Spleen (tissue), 11 donors: ENCODE results near the gene SMOC1. TPM values are rescaled to one million over a fixed set of nuclear protein-coding genes. Genes with fewer than 3 reads are reported as not detected.

Source experiments
- DNase-seq: peaks from one replicate; pipeline ENCODE4 v3.0.0-alpha.2; 2020
- H3K27ac ChIP-seq, 8 donors: fragments of 200-600 bp; sonication (generic) in 7 of 8; 1 replicate in 4 of 8; 2 replicates in 4 of 8; pipeline versions ENCODE4 v1.5.0 to v1.8.0; 2016 to 2021; ENCODE audit warnings: inconsistent platforms in 4 of 8, mild to moderate bottlenecking in 4 of 8, moderate library complexity in 1 of 8
- H3K27me3 ChIP-seq, 7 donors: fragments of 200-600 bp; sonication (generic) in 6 of 7; replicated peaks in 1 of 7; 1 replicate in 4 of 7; 2 replicates in 3 of 7; pipeline versions ENCODE4 v1.5.0 to v1.8.0; 2016 to 2021; ENCODE audit warnings: inconsistent platforms in 3 of 7, mild to moderate bottlenecking in 1 of 7
- H3K36me3 ChIP-seq, 6 donors: fragments of 200-600 bp; sonication (generic) in 5 of 6; 1 replicate in 4 of 6; 2 replicates in 2 of 6; pipeline versions ENCODE4 v1.5.0 to v1.8.0; 2016 to 2021; ENCODE audit warnings: inconsistent platforms in 2 of 6
- H3K4me1 ChIP-seq, 6 donors: fragments of 200-600 bp; sonication (generic) in 5 of 6; 1 replicate in 3 of 6; 2 replicates in 3 of 6; pipeline versions ENCODE4 v1.5.0 to v1.8.0; 2016 to 2021; ENCODE audit warnings: inconsistent platforms in 3 of 6
- H3K4me3 ChIP-seq, 8 donors: fragments of 200-600 bp; sonication (generic) in 7 of 8; 1 replicate in 4 of 8; 2 replicates in 4 of 8; pipeline versions ENCODE4 v1.5.0 to v1.8.0; 2016 to 2021; ENCODE audit warnings: inconsistent platforms in 4 of 8, mild to moderate bottlenecking in 4 of 8, moderate library complexity in 2 of 8
- H3K9me3 ChIP-seq, 8 donors: fragments of 200-600 bp; sonication (generic) in 7 of 8; 1 replicate in 4 of 8; 2 replicates in 4 of 8; pipeline versions ENCODE4 v1.5.0 to v1.8.0; 2016 to 2021; ENCODE audit warnings: inconsistent platforms in 4 of 8
- POLR2A ChIP-seq, 3 donors: fragments of 450-650 bp; IDR thresholded peaks; one replicate each; pipeline ENCODE4 v1.5.1; 2017; ENCODE audit warnings: antibody characterized with exemption in 3 of 3, mild to moderate bottlenecking in 1 of 3
- POLR2AphosphoS5 ChIP-seq, 3 donors: sonication (generic); formaldehyde crosslinking; IDR thresholded peaks; one replicate each; pipeline ENCODE4 v1.5.1; 2017; ENCODE audit warnings: antibody characterized with exemption in 3 of 3
- WGBS, 5 donors: extraction: QIAGEN DNeasy Blood & Tissue Kit in 3 of 5; methylation state at CpG; one replicate each; pipeline versions ENCODE4 v1.1.5 to v1.1.7; 2013 to 2018; 5-methylcytosine and 5-hydroxymethylcytosine counted together
- intact Hi-C: fragments of 100-400 bp; cut with DNase I; formaldehyde crosslinking; loops from one replicate; pipeline ENCODE4 v1.15.0; 2023; ENCODE audit warnings: low total_unique reads
- polyA plus RNA-seq, 3 donors: library from polyadenylated mRNA; stranded (reverse); fragments of 200-250 nt; gene quantifications; one replicate each; pipeline ENCODE4 v1.2.1, GENCODE V29; 2013
- total RNA-seq, 7 donors: library from RNA; depleted of rRNA in 3 of 7; stranded (reverse); fragments of >200 nt in 3 of 7; fragmentation: NEBNext Ultra II Directional in 4 of 7; extraction: Animal tissue kit (Norgen Biotek cat#: 25700) in 4 of 7; gene quantifications; one replicate each; pipeline versions ENCODE4 v1.1.0 to v1.2.1, GENCODE V29; 2016 to 2021
- TF ChIP-seq, protein P1 (sequence below), 11 experiments: fragments of 200-600 bp in 7 of 11; fragments of 450-650 bp in 4 of 11; sonication (generic) in 4 of 11; IDR thresholded peaks in 8 of 11; conservative IDR thresholded peaks in 3 of 11; 1 replicate in 7 of 11; 2 replicates in 4 of 11; pipeline versions ENCODE4 v1.4.0 to v1.8.0; 2016 to 2021; ENCODE audit warnings: antibody characterized with exemption in 11 of 11, inconsistent platforms in 4 of 11, mild to moderate bottlenecking in 1 of 11
- donor health status: healthy with polysubstance abuse.
- donor health status: DM: no; HTN: no; CAD: no; lungs with moderate emphysema.
- donor health status: DM: no; HTN: no; CAD: no.
- donor health status: Bipolar disorder and iron deficiency.
- donor health status: healthy.
- donor health status: DM: no; HTN: no; CAD: no.
- donor health status: DM: yes; HTN: yes; CAD: no.

SMOC1 gene
- total and polyA plus RNA-seq, 10 donors = 6.1 to 108 (median 29.6) TPM

DNA sequence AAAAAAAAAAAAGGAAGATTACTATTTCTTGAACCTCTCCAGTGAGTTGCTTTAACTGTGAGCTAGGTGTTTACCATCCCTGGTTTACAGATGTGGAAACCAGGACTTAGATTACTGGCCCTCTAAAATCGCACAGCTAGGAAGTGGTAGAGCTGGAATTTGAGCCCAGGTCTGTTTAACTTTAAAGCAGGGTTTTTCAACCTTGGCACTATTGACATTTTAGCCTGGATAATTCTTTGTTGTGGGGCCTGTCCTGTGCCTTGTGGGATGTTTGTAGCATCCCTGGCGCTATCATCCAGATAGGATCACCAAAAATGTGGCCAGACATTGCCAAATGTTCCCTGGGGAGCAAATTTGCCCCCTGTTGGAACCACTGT, 28.5 kb upstream of the SMOC1 start:
- no peak overlapping the region for H3K27ac ChIP-seq
- 81 to 94% (median 83%) methylated on average over 2 of the region's 2 CpGs for WGBS, 5 donors
- DNase-seq = no peak
- H3K36me3 ChIP-seq = no peaks in the 10 kb centered on the region
- H3K4me1 ChIP-seq = no peaks in the 10 kb centered on the region
- H3K4me3 ChIP-seq = no peak overlapping the region
- peaks cover 0 to 17% (median 0%) of the 10 kb centered on the region in 7 donors for H3K27me3 ChIP-seq
- no peaks in the 10 kb centered on the region for H3K9me3 ChIP-seq
- intact Hi-C loops = no loop called here
- no peak for TF ChIP-seq POLR2AphosphoS5 (IDR thresholded peaks at IDR 0.05)
- no peak for TF ChIP-seq POLR2A (IDR thresholded peaks at IDR 0.05)
- TF ChIP-seq, protein P1, sequence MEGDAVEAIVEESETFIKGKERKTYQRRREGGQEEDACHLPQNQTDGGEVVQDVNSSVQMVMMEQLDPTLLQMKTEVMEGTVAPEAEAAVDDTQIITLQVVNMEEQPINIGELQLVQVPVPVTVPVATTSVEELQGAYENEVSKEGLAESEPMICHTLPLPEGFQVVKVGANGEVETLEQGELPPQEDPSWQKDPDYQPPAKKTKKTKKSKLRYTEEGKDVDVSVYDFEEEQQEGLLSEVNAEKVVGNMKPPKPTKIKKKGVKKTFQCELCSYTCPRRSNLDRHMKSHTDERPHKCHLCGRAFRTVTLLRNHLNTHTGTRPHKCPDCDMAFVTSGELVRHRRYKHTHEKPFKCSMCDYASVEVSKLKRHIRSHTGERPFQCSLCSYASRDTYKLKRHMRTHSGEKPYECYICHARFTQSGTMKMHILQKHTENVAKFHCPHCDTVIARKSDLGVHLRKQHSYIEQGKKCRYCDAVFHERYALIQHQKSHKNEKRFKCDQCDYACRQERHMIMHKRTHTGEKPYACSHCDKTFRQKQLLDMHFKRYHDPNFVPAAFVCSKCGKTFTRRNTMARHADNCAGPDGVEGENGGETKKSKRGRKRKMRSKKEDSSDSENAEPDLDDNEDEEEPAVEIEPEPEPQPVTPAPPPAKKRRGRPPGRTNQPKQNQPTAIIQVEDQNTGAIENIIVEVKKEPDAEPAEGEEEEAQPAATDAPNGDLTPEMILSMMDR (IDR thresholded peaks at IDR 0.05 in 8 of 11, conservative IDR thresholded peaks at IDR 0.05 in 3 of 11) = no peak

DNA sequence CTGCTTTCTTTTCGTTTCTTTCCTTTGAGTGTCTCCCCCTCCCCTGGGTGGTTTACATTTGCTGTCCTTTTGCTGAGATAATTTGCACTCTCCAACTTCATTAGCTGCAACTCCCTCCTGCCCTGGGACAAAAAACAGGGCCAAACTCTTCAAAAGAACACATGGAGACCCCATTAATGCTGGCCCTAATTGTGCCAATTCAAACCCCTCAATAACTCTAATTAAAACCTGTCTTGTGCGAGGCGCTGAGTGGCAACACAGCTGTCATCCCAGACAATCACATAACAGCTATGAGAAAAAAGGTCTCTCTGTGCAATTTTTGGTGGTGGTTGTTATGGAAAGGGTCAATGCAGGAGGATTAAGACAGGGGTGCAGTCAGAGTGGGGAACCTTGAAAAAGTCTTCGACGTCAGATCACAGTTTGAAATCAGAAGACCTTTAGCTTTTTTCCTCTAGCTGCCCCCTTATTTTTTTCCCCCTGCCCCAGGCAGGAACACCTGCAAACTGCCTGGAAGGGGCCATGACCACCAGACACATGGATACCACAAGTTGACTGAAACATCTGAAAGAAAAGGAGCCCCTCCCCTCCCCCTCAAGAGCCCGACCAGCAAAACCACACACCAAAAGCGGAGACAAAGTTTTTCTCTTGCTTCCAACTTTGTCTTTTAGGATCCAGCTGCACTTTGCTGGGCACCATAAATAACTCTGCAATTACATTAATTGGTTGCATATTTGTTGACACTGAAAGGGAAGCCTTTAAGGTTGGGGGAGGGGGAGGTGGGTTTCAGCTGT, 26.5 kb upstream of the SMOC1 start:
- TF ChIP-seq POLR2AphosphoS5 (IDR thresholded peaks at IDR 0.05) (no peak), POLR2A (IDR thresholded peaks at IDR 0.05) (no peak)
- TF ChIP-seq, protein P1 (IDR thresholded peaks at IDR 0.05 in 8 of 11, conservative IDR thresholded peaks at IDR 0.05 in 3 of 11) = no peak
- WGBS, 5 donors = 63 to 80% (median 72%) methylated on average over 7 of the region's 7 CpGs
- DNase-seq = no peak
- H3K27me3 ChIP-seq = peaks cover 0 to 27% (median 0%) of the 10 kb centered on the region in 7 donors
- intact Hi-C loops = no loop called here
- no peaks in the 10 kb centered on the region for H3K36me3 ChIP-seq
- H3K9me3 ChIP-seq = no peaks in the 10 kb centered on the region
- H3K4me3 ChIP-seq = no peak overlapping the region
- H3K4me1 ChIP-seq = no peaks in the 10 kb centered on the region
- H3K27ac ChIP-seq = no peak overlapping the region

DNA sequence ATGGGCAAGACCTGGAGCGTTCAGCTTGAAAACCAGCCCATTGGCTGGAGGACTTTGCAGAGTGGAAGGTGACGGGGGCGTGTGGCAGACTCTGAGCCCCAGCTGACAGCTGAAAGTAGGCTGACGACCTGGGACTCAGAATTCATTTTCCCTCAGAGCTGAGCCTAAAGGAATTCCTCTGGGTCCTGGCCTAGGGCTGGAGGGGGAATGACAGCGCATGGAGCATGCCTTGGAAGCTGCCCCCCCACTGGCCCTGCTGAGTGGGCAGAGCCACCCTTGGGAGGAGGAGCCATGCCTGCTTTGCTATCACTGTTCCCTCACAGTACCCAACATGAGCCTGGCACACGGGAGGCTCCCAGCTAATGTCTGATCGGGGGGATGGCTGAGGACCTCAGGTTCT, 25.4 kb upstream of the SMOC1 start:
- Histone ChIP-seq H3K9me3 (no peaks in the 10 kb centered on the region), H3K36me3 (no peaks in the 10 kb centered on the region), H3K4me1 (no peaks in the 10 kb centered on the region), H3K27ac (no peak overlapping the region), H3K4me3 (no peak overlapping the region), H3K27me3 (peaks cover 0 to 23% (median 0%) of the 10 kb centered on the region in 7 donors)
- no peak for DNase-seq
- intact Hi-C loops = no loop called here
- WGBS, 5 donors = 72 to 79% (median 75%) methylated on average over 6 to 7 of the region's 7 CpGs
- TF ChIP-seq POLR2A (IDR thresholded peaks at IDR 0.05) (no peak), POLR2AphosphoS5 (IDR thresholded peaks at IDR 0.05) (no peak)
- TF ChIP-seq, protein P1 (IDR thresholded peaks at IDR 0.05 in 8 of 11, conservative IDR thresholded peaks at IDR 0.05 in 3 of 11) = no peak

DNA sequence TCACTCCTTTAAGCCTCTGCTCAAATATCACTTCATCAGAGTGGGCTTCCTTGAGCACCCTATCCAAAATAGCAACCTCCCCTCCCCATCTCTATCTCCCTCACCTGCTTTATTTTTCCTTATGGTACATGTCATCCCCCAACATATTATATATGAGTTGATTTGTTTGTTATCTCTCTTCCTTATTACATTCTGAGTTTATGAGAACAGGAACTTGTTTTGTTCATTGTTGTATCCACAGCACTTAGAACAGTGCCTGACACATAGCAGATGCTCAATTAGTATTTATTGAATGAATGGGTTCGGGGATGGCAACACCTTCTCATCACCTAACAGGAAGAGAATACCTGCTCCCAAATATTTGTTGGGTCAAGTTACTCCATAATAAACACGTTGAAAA, 24.6 kb upstream of the SMOC1 start:
- 59 to 75% (median 67%) methylated on average over 2 of the region's 2 CpGs for WGBS, 5 donors
- Histone ChIP-seq H3K9me3 (no peaks in the 10 kb centered on the region), H3K4me3 (no peak overlapping the region), H3K27me3 (peaks cover 0 to 30% (median 0%) of the 10 kb centered on the region in 7 donors), H3K27ac (no peak overlapping the region), H3K36me3 (no peaks in the 10 kb centered on the region), H3K4me1 (no peaks in the 10 kb centered on the region)
- intact Hi-C loops = no loop called here
- no peak for DNase-seq
- TF ChIP-seq POLR2A (IDR thresholded peaks at IDR 0.05) (no peak), POLR2AphosphoS5 (IDR thresholded peaks at IDR 0.05) (no peak)
- TF ChIP-seq, protein P1 (IDR thresholded peaks at IDR 0.05 in 8 of 11, conservative IDR thresholded peaks at IDR 0.05 in 3 of 11) = no peak
